Activated effector memory CD4-positive, alpha-beta T cell treated with anti-CD3 and anti-CD28 coated beads, Interleukin-2, amount 50 U/mL, for 16 hours (primary cell): ENCODE data around the gene CPLX1.
A peak's percentile ranks its signal among the peaks of the same experiment; 100 is the strongest.

Source experiments
- DNase-seq: peaks from one replicate; pipeline ENCODE4 v3.0.0-alpha.2; 2020

Gene CPLX1

DNA sequence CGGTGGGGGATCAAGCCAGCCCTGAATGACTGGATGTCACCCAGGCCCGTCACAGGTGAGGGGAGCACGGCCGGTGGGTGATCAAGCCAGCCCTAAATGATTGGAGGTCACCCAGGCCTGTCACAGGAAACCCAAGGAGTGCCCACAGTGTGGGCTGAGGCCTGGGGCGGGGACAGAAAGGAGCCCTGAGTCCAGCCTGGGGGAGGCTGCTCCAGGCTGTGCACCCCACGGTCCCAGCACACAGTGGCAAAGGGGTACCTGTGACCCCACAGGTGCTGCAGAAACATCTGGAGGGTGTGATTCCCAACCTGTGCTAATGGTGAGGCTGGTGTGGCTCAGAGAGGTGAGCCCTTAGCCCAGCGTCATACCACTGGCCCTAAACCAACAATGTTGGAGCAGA, 6.2 kb upstream of the CPLX1 start:
- no peak for DNase-seq

DNA sequence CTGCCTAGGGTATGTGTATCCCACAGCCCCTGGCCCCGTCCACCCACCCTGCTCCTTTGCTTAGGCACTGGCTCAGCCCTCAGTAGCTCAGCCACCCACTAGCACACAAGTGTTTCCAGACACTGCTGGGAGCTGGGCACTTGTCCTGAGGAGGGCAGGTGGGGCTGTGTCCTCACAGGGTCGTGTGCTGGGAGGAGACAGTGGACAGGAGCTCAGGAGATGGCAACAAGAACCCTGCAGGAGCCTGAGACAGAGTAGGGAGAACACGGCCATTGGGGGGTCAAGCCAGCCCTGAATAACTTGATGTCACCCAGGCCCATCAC, 5.5 kb upstream of the CPLX1 start:
- DNase-seq: peak; percentile 48

DNA sequence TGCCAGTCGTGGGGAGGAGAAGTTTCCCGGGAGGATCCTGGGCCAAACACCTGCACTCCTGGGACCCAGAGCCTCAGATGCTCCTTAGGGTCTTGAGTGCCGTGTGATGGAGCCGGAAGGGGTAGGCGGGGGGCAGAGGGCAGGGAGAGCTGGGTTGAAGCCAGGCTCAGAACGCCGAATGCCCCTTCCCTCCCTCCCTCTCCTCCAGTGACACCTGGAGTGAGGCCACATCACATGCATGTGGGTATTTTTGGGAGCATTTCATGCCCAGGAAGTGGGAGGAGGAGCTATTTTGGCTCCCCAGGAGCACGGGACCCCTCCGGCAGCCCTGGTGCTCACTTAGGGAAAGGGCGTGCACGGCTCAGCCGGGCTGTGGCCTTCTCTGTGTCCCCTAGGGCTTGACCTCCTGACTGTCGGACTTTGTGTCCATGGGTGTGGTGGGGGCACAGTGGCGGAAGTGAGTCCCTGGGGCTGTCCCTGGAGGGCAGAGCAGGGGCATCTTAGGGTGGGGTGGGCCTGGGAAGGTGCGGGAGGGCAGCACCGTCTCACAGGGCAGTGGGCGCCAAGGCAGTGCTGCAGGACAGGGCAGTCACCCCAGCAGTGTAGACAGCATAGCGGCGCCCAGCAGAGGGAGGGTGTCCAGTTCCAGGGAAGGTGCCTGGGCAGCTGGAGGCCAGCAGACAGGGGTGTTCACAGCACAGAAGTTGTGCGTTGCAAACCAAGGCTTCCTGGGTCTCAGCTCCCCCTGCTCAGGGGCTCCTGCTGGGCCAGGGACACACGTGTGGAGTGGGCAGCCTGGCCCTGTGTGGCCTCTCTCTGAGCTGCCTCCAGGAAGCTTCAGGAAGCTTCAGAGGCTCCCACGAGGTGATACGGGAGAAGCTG, 4.9 kb upstream of the CPLX1 start:
- DNase-seq: peak; percentile 51

GRCh38 chr4:829761-830600, 4.1 kb upstream of the CPLX1 start:
- peak; percentile 52 for DNase-seq

GRCh38 chr4:829291-829690, 3.4 kb upstream of the CPLX1 start:
- DNase-seq: no peak

GRCh38 chr4:828641-829271, 2.8 kb upstream of the CPLX1 start:
- peak; percentile 61 for DNase-seq

GRCh38 chr4:827209-828081, 1.5 kb upstream of the CPLX1 start:
- DNase-seq: peak; percentile 63

DNA sequence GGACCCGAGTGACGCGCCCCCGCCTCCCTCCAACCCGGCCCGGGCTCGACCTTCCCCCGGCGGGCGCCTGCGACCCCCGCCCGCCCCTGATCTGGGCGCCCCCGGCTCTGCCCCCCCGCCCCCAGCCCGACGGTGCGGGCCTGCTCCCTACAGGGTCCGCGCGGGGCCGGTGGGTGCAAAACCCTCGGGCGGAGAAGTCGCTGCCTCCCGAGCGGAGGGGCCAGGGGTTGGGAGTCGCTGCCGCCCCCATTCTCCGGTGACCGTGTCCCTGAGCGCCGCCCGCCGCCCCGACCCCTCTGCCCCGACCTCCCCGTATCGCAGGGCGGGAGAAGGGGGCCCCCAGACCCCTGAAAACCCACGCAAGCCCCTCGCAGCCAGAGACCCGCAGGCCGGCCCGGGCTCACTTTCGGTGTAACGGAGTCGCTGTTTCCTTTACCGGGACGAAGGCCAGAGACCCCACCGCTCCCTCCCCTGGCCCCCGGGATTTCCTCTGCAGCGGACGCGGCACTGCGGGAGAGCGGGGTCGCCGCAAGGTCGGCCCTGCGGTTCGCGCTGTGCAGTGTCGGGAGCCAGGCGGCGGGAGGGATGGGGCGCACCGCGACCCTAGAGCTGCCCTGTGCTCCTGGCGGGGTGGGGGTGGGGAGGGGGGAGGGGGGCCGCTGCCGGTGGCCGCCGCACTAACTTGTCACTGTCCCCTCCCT, 729 bp upstream of the CPLX1 start:
- DNase-seq: peak; percentile 63

- DNase-seq: peak; percentile 74
These were observed 612 bp downstream of the CPLX1 start for GRCh38 chr4:825063-825970.

- DNase-seq: peak; percentile 59
These were observed 1.4 kb downstream of the CPLX1 start for GRCh38 chr4:824461-825062.

- DNase-seq: no peak
These were observed 2.0 kb downstream of the CPLX1 start for GRCh38 chr4:823761-824460.

GRCh38 chr4:823176-823760, 2.7 kb downstream of the CPLX1 start:
- DNase-seq: no peak

DNA sequence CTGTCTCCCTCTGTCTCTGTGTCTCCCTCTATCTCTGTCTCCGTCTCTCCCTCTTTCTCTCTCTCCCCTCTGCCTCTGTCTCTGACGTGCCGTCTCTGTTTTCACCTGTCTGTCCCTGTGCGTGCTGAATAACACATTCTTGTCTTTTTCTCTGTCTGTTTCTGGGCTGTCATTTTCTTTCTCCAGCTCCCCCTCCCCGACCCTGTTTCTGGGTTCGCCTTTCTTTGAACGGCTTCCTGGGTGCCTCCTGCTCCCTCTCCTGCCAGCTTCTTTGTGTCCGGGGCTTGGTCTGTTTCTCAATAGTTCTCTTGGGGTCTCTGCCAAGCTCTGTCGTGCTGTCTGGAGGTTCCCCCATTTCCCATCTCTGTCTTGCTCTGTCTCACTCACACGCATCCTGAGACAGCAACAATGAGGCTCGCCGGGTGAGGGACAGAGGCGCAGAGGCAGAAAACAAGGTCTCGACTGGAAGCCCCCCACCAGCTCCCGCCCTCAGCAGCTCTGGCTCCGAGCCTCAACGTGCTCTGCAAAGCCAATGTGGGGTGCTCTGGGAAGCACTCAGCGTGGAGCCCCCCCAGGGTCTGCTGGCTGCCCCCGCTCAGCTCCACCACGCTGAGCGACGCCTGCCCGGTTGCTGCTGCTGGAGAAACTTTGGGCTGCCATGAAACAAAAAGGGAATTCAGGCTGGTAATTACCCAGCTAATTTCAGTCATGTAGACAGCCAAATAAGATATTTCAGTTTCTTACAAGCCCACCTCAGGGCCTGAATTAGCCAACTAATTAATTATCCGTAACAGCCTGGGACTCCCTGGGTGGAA, 3.4 kb downstream of the CPLX1 start:
- DNase-seq: no peak

DNA sequence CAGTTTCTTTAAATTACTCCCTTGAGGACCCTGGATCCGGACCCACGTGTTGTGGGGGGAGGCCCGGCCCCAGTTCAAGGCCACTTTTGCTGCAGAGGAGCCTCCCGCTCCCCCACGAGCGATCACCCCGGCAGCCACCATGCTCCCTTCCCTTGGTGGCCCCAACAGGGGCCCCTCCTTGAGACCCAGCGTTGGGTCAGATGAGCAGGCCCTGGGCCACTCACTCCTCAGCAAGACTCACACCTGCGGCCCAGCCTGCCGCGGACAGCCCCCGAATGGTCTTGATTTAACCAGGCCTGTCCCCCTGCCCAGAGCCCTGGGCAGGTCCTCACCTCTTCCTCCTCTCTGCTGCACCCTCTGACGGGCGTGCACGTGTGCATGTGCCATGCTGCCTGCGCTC, 4.3 kb downstream of the CPLX1 start:
- DNase-seq: peak; percentile 52

- DNase-seq: peak; percentile 56
These were observed 4.7 kb downstream of the CPLX1 start for GRCh38 chr4:821181-821591.

- DNase-seq: peak; percentile 54
These were observed 5.4 kb downstream of the CPLX1 start for GRCh38 chr4:820230-821172.
